Fibroblast of villous mesenchyme (primary cell): ENCODE data around the gene MRAS. TPM values are rescaled to one million over a fixed set of nuclear protein-coding genes. Genes with fewer than 3 reads are reported as not detected.

Experiments
- DNase-seq: peaks from one replicate; pipeline ENCODE4 v3.0.0-alpha.2; 2010; ENCODE audit warnings: low read depth
- H3K4me3 ChIP-seq: 2 replicates; pipeline ENCODE4 v1.5.1; 2011; ENCODE audit warnings: low read depth, mild to moderate bottlenecking, low read length
- total RNA-seq: library from RNA; depleted of rRNA; stranded (reverse); fragments of >200 nt; gene quantifications from 2 replicates; pipeline ENCODE4 v1.2.3, GENCODE V29; 2012
- TF ChIP-seq, protein P1 (sequence below): IDR thresholded peaks from 2 replicates; pipeline ENCODE4 v1.5.1; 2012; ENCODE audit warnings: low read depth, mild to moderate bottlenecking, low read length; ENCODE audit not compliant: insufficient read depth

MRAS gene
- total RNA-seq, 1 donor, result 53.5 TPM

DNA sequence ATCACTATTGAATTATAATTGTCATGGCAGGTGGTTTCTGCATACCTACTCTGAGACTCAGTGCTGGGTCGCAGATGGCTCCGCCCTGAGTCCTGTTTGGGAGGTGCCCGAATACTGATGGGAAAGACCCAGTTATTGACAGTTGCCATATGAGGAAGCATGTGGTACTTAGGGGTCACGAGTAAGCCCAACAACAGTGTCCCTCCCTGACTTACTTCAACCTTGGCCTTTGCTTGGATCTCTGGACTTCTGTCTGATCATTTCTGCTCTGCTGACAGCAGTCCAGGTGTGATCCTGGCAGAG is 16.8 kb downstream of the MRAS start:
- no peak overlapping the region for H3K4me3 ChIP-seq
- no peak for DNase-seq
- TF ChIP-seq, protein P1, sequence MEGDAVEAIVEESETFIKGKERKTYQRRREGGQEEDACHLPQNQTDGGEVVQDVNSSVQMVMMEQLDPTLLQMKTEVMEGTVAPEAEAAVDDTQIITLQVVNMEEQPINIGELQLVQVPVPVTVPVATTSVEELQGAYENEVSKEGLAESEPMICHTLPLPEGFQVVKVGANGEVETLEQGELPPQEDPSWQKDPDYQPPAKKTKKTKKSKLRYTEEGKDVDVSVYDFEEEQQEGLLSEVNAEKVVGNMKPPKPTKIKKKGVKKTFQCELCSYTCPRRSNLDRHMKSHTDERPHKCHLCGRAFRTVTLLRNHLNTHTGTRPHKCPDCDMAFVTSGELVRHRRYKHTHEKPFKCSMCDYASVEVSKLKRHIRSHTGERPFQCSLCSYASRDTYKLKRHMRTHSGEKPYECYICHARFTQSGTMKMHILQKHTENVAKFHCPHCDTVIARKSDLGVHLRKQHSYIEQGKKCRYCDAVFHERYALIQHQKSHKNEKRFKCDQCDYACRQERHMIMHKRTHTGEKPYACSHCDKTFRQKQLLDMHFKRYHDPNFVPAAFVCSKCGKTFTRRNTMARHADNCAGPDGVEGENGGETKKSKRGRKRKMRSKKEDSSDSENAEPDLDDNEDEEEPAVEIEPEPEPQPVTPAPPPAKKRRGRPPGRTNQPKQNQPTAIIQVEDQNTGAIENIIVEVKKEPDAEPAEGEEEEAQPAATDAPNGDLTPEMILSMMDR, result no peak

DNA sequence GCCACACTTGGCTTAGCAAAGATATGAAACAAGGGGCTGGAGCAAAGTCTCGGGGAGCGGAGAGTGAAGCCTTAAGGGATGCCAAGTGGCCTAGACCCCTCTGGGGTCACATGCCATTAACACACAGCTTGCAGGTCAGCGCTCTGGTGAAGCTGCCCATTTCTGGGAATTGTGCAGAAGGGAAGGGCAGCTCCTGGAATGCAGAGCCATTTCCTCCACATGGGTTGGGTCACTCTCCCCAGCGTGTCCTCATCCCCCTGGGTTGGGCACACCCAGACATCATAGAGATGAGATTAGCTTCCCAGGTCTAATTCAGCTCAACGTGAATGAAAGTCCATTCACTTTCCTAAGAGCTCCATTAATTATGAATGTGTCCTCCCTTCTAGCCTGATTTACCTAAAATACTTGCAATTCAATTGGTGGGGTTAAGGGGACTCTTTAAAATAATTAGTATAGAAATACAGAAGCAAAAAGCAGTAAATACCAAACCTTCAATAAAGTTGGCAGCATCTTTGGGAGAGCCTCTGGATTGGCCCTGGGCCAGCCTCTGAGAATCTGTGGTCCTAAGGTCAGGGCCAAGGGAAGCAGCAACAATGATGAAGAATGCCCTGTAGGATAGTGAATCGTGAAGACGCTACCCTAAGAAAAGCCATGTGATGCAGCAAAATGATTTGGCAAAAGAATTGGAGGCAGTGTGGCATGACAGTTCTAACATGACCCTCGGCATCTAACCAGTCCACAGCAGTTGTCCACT is 17.8 kb downstream of the MRAS start:
- TF ChIP-seq, protein P1, result no peak
- DNase-seq, result no peak
- H3K4me3 ChIP-seq, result no peak overlapping the region

DNA sequence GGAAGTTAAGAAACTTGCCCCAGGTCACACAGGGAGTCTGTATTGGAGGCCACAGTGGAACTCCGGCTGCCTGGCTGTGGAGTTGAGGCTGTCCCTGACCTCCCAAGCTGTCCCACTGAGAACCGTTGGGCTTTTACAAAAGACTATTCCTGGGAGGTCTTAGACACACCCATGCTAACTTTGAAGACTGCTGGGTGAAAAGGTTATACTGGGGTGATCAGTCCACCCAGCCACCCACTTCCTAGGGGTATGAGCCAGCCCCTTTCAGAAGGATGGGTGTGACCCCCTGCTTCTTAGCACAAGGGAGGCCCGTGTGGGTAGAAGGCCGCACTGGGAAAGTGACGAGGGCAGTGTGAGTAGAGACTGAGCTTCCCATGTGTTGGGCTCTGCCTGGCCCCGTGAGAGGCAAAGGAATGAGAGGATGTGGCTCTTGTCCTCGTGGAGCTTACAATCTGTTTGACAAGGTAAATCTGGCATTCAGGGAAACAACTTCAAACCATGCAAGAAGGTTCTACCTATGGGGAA is 19.0 kb downstream of the MRAS start:
- TF ChIP-seq, protein P1, result no peak
- no peak for DNase-seq
- no peak overlapping the region for H3K4me3 ChIP-seq

DNA sequence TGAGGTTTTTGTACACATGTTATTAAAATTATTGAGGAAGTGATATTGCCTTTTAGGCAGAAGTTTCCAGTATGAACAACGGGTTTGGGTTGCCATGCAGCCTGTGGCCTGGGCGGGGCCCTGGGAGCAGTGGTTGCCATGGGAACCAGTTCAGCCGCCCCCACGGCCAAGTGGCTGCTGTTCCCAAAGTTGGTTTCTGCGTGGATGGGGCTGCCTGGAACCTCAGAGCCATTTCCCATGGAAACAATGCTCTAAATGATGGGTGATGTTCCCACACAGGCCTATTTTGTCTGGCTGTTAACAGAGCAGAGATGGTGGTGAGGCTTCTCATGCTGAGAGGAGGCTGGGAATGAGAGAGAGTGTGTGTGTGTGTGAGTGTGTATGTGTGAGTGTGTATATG is 19.5 kb downstream of the MRAS start:
- DNase-seq, result no peak
- TF ChIP-seq, protein P1, result no peak
- no peak overlapping the region for H3K4me3 ChIP-seq

DNA sequence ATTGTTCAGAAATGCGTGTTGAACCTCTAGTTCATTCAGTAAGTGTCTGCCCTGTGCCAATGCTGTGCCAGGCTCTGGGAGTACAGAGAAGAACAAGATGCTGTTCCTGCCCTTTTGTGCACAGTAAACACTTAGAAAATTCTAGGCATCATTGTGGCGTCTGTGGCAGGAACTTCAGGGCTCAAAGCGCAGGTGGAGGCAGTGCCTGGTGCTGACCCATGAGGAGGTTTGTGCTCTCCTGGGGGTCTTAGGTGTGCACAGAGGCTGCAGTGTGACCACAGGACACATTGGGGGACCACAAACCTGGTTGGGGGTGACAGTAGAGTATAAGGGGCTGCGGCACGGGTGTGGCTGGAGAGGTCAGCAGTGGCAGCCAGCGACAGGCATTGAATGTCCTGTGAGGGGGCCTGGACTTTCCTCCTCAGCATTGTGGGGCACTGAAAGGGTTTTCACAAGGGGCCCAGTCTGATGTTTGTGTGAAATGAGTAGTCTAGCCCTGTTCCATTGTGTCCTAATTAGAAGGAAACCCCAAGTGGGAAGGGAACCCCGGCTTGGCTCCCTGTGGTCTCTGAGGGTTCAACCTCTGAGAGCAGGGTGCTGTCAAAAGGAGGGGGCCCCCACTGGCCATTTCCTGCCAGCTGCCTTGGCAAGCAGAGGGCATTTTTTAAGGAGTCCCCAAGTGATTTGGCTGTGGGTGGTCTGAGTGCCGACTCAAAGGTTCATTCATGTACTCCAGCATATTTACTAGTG is 20.9 kb downstream of the MRAS start:
- no peak for DNase-seq
- H3K4me3 ChIP-seq, result no peak overlapping the region
- TF ChIP-seq, protein P1, result no peak

DNA sequence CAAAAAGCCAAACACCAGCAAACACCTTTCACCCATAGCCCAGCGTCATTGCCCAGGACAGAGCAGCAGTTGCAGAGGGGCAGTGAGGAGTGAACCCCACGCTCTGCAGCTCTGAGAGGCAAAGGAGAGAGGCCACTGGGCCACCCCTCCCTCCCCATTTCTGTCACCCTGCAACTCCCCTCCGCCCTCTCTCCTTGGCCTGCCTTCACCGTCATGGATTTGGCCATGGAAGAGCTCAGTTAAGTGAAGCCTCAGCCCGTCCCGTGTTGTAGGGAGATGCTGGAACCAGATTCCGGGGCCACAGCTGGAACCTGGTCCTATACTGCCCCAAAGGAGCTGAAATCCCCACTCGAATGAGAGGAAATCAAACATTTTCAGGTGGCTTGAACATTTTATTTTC is 21.9 kb downstream of the MRAS start:
- DNase-seq, result no peak
- H3K4me3 ChIP-seq, result no peak overlapping the region
- TF ChIP-seq, protein P1, result no peak
